Measurements from ENCODE around the gene MAMLD1. TPM values are rescaled to one million over a fixed set of nuclear protein-coding genes. Genes with fewer than 3 reads are reported as not detected.
A peak's percentile ranks its signal among the peaks of the same experiment; 100 is the strongest.

The MAMLD1 gene
- total RNA-seq, 4 donors from 2014 or later, result 2.2 to 7.3 (median 3.9) TPM

DNA sequence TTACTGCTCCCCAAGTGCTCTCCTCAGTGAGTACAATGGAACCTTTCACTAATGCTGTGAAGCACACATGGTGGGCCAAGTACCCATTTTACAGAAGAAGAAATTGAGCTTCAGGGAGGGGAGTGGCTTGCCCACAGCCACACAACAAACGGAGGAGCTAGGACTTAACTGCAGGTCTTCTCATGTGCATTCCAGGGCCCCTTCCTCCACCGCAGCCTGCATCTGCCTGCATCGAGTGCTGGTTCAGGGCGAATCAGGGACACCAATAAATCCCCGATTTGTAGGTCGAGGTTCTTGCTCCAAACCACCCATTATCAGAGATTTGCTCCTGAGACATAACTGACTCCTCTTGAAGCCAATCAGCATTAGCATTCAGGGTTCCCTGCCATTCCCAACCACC, 100.9 kb downstream of the MAMLD1 start:
- Histone ChIP-seq H3K27me3 (no peaks in the 10 kb centered on the region), H3K4me1 (peaks cover 0 to 6% (median 0%) of the 10 kb centered on the region in 3 donors), H3K4me3 (no peak overlapping the region), H3K9me3 (no peaks in the 10 kb centered on the region), H3K27ac (no peak overlapping the region), H3K36me3 (no peaks in the 10 kb centered on the region)
- TF ChIP-seq EP300 (IDR thresholded peaks at IDR 0.05), result no peak
- no peak for TF ChIP-seq POLR2A (IDR thresholded peaks at IDR 0.05)
- no peak for TF ChIP-seq POLR2AphosphoS5 (IDR thresholded peaks at IDR 0.05)
- TF ChIP-seq, protein P1, sequence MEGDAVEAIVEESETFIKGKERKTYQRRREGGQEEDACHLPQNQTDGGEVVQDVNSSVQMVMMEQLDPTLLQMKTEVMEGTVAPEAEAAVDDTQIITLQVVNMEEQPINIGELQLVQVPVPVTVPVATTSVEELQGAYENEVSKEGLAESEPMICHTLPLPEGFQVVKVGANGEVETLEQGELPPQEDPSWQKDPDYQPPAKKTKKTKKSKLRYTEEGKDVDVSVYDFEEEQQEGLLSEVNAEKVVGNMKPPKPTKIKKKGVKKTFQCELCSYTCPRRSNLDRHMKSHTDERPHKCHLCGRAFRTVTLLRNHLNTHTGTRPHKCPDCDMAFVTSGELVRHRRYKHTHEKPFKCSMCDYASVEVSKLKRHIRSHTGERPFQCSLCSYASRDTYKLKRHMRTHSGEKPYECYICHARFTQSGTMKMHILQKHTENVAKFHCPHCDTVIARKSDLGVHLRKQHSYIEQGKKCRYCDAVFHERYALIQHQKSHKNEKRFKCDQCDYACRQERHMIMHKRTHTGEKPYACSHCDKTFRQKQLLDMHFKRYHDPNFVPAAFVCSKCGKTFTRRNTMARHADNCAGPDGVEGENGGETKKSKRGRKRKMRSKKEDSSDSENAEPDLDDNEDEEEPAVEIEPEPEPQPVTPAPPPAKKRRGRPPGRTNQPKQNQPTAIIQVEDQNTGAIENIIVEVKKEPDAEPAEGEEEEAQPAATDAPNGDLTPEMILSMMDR (IDR thresholded peaks at IDR 0.05), result no peak
- no peak for ATAC-seq
- WGBS, 2 donors (ENCODE audit: low coverage in 1 of 2), result 89% methylated on average over 4 of the region's 6 CpGs; no CpG with 5 or more reads in 1 of the 2 donors

- ATAC-seq, result no peak
- peaks cover 0 to 6% (median 0%) of the 10 kb centered on the region in 3 donors for H3K4me1 ChIP-seq
- 40 to 93% methylated on average over 2 of the region's 5 CpGs for WGBS, 2 donors (ENCODE audit: low coverage in 1 of 2)
- TF ChIP-seq EP300 (IDR thresholded peaks at IDR 0.05) (no peak), POLR2A (IDR thresholded peaks at IDR 0.05) (no peak), POLR2AphosphoS5 (IDR thresholded peaks at IDR 0.05) (no peak)
- TF ChIP-seq, protein P1 (IDR thresholded peaks at IDR 0.05), result no peak
- H3K27ac ChIP-seq, result peak overlapping the region in 2 of 4 donors; percentile 8 to 45
- no peaks in the 10 kb centered on the region for H3K36me3 ChIP-seq
- H3K4me3 ChIP-seq, result no peak overlapping the region
- H3K27me3 ChIP-seq, result no peaks in the 10 kb centered on the region
- H3K9me3 ChIP-seq, result no peaks in the 10 kb centered on the region
These were observed 102.2 kb downstream of the MAMLD1 start for GRCh38 chrX:150465326-150465725.

DNA sequence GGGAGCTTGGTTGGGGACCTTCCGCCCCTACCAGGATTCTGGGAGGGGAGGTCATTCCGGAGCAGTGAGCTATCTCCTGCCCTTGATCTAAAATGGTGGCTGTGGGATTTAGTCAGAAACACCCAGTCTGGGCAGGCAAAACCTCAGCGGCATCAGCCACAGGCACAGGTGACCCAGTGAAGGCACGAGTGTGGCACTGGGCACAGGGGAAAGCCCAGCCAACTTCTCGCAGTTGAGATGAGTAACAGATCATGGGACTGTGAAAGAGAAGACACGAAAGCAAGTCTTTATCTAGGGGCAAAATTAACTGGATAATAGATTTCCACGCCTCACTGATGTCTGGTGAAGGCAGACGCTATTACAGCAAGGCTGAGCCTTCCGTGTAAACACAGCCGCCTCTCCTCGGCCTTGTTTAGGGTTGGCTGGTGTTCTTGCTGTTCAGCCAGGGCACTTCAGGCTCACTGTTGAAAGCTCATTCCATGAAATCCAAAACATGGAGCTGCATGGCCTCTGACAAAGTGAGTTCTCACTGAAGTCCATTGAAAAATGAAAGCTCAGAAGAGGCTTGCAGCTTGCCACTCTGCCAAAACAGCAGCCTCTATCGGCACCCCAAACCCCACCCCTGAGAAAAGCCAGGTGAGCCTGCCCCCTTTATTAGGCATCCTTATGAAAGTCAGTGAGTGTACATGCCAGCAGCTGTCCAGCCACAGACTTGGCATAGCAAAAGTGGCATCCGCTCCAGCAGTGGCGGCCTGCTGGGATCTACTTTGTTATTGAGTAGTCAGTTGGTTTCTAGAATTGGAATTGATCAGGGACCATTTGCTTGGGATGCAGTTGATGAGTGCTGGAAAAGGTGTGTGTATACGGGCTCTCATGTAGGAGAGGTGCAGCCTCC, 103.0 kb downstream of the MAMLD1 start:
- 28 to 100% methylated on average over 1 to 3 of the region's 15 CpGs for WGBS, 2 donors (ENCODE audit: low coverage in 1 of 2)
- peak overlapping the region in 3 of 4 donors; percentile 8 to 45 (median 9) for H3K27ac ChIP-seq
- ATAC-seq, result no peak

DNA sequence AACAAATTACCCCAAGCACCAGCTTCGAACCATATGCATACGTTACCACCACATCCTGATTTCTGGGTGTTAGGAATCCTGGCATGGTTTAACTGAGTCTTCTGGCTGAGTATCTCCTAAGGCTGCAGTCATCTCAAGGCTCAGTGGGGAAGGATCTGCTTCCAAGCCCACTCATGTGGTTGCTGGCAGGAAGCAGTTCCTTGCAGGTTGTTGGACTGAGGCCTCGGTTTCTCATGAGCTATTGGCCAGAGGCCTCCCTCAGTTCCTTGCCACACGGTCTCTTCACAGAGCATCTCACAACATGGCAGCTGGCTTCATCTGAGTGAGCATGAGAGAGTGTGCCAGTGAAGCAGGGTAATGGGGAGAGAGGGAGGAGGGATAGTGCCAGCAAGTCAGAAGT, 109.2 kb downstream of the MAMLD1 start:
- peaks cover 0 to 3% of the 10 kb centered on the region in 2 donors for H3K36me3 ChIP-seq
- ATAC-seq, result no peak
- H3K27ac ChIP-seq, result no peak overlapping the region
- H3K4me3 ChIP-seq, result no peak overlapping the region
- WGBS, 2 donors (ENCODE audit: low coverage in 1 of 2), result 40% methylated on average over 1 of the region's 4 CpGs; no CpG with 5 or more reads in 1 of the 2 donors
- H3K4me1 ChIP-seq, result no peaks in the 10 kb centered on the region
- TF ChIP-seq EP300 (IDR thresholded peaks at IDR 0.05) (no peak), POLR2A (IDR thresholded peaks at IDR 0.05) (no peak), POLR2AphosphoS5 (IDR thresholded peaks at IDR 0.05) (no peak)
- TF ChIP-seq, protein P1 (IDR thresholded peaks at IDR 0.05), result no peak
- H3K9me3 ChIP-seq, result no peaks in the 10 kb centered on the region
- H3K27me3 ChIP-seq, result no peaks in the 10 kb centered on the region

More for the DNA sequence above, 103.0 kb downstream of the MAMLD1 start:
- H3K27me3 ChIP-seq, result no peaks in the 10 kb centered on the region
- no peaks in the 10 kb centered on the region for H3K36me3 ChIP-seq
- no peak for TF ChIP-seq POLR2AphosphoS5 (IDR thresholded peaks at IDR 0.05)
- TF ChIP-seq, protein P1 (IDR thresholded peaks at IDR 0.05), result no peak
- no peak for TF ChIP-seq POLR2A (IDR thresholded peaks at IDR 0.05)
- no peak for TF ChIP-seq EP300 (IDR thresholded peaks at IDR 0.05)
- peaks cover 0 to 6% (median 0%) of the 10 kb centered on the region in 3 donors for H3K4me1 ChIP-seq
- no peaks in the 10 kb centered on the region for H3K9me3 ChIP-seq
- no peak overlapping the region for H3K4me3 ChIP-seq

Measured in gastroesophageal sphincter (tissue), 4 donors.